ENCODE measurements around the gene EMP3.

- no peak for TF ChIP-seq POLR2A (IDR thresholded peaks at IDR 0.05)
- TF ChIP-seq, protein P1, sequence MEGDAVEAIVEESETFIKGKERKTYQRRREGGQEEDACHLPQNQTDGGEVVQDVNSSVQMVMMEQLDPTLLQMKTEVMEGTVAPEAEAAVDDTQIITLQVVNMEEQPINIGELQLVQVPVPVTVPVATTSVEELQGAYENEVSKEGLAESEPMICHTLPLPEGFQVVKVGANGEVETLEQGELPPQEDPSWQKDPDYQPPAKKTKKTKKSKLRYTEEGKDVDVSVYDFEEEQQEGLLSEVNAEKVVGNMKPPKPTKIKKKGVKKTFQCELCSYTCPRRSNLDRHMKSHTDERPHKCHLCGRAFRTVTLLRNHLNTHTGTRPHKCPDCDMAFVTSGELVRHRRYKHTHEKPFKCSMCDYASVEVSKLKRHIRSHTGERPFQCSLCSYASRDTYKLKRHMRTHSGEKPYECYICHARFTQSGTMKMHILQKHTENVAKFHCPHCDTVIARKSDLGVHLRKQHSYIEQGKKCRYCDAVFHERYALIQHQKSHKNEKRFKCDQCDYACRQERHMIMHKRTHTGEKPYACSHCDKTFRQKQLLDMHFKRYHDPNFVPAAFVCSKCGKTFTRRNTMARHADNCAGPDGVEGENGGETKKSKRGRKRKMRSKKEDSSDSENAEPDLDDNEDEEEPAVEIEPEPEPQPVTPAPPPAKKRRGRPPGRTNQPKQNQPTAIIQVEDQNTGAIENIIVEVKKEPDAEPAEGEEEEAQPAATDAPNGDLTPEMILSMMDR (IDR thresholded peaks at IDR 0.05) = no peak
Observed at GRCh38 chr19:48350856-48351255, 25.5 kb downstream of the EMP3 start.

Measured in heart left ventricle (tissue), 13 donors.